Measurements from ENCODE around the gene HOXB1.

HOXB1 gene

GRCh38 chr17:48553190-48553547 is 22.4 kb upstream of the HOXB1 start:
- DNase-seq, result no peak

- DNase-seq, result peak; percentile 85
Measured at GRCh38 chr17:48552466-48553189, 21.8 kb upstream of the HOXB1 start.

- DNase-seq, result peak; percentile 85
Measured at GRCh38 chr17:48551596-48552465, 21.0 kb upstream of the HOXB1 start.

GRCh38 chr17:48551214-48551555 is 20.4 kb upstream of the HOXB1 start:
- peak; percentile 42 for DNase-seq

- peak; percentile 43 for DNase-seq
Measured at GRCh38 chr17:48550502-48551213, 19.8 kb upstream of the HOXB1 start.

GRCh38 chr17:48549914-48550501 is 19.2 kb upstream of the HOXB1 start:
- DNase-seq, result no peak

GRCh38 chr17:48549281-48549630 is 18.4 kb upstream of the HOXB1 start:
- DNase-seq, result no peak

GRCh38 chr17:48548523-48549280 is 17.9 kb upstream of the HOXB1 start:
- DNase-seq, result no peak

GRCh38 chr17:48547808-48548522 is 17.2 kb upstream of the HOXB1 start:
- DNase-seq, result no peak

- peak; percentile 90 for DNase-seq
Measured at GRCh38 chr17:48546924-48547807, 16.4 kb upstream of the HOXB1 start.

- no peak for DNase-seq
Measured at GRCh38 chr17:48546137-48546923, 15.5 kb upstream of the HOXB1 start.

GRCh38 chr17:48545539-48545938 is 14.7 kb upstream of the HOXB1 start:
- DNase-seq, result no peak

- DNase-seq, result peak; percentile 63
Measured at GRCh38 chr17:48545022-48545375, 14.2 kb upstream of the HOXB1 start, which contains the start of gene HOXB2. HOXB2 (minus strand) TSS chr17:48545109; CDS start chr17:48544911, 198 bp downstream.

- DNase-seq, result peak; percentile 63
Measured at GRCh38 chr17:48544349-48545021, 13.7 kb upstream of the HOXB1 start.

GRCh38 chr17:48543854-48544348 is 13.1 kb upstream of the HOXB1 start:
- no peak for DNase-seq

GRCh38 chr17:48543107-48543853 is 12.5 kb upstream of the HOXB1 start:
- no peak for DNase-seq

- no peak for DNase-seq
Measured at GRCh38 chr17:48542698-48543106, 11.9 kb upstream of the HOXB1 start.

- no peak for DNase-seq
Measured at GRCh38 chr17:48542114-48542656, 11.4 kb upstream of the HOXB1 start.

Data from NCI-H1092 (cell line).